Peyer's patch (tissue), 4 donors: ENCODE data around the gene WASHC2A.

ENCODE experiments used
- POLR2A ChIP-seq, 2 donors: fragments of 450-650 bp; IDR thresholded peaks; one replicate each; pipeline ENCODE4 v1.5.1; 2017; ENCODE audit warnings: antibody characterized with exemption in 2 of 2, mild to moderate bottlenecking in 2 of 2, moderate library complexity in 2 of 2
- TF ChIP-seq, protein P1 (sequence below), 6 experiments: fragments of 450-650 bp in 4 of 6; fragments of 200-600 bp in 2 of 6; sonication (generic) in 1 of 6; IDR thresholded peaks; one replicate each; pipeline ENCODE4 v1.5.1; 2017 to 2019; ENCODE audit warnings: antibody characterized with exemption in 6 of 6, mild to moderate bottlenecking in 3 of 6, moderate library complexity in 1 of 6

DNA sequence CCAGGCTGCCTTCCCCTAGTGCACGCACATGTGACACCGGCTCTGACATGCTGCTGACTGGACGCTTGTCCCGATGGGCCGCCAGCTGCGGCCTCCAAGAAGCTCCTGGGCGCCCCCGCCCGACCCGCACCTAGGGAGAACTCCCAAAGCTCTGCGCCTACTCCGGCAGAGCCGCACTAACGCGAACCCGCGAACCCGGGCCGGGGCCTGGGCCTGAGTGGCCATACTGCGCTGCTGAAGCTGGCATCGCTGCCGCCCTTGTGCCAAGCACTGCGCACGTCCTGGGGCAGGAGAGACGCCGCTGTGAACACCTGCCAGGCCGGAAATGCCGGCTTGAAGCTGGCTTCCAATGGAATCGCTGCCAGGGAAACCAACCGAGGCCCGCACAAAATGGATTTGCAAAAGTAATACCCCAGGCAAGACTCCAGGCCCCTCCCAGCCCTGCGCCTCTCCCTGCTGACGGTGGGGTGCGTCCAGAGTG is 85.1 kb downstream of the WASHC2A start:
- TF ChIP-seq POLR2A (IDR thresholded peaks at IDR 0.05), result no peak
- TF ChIP-seq, protein P1, sequence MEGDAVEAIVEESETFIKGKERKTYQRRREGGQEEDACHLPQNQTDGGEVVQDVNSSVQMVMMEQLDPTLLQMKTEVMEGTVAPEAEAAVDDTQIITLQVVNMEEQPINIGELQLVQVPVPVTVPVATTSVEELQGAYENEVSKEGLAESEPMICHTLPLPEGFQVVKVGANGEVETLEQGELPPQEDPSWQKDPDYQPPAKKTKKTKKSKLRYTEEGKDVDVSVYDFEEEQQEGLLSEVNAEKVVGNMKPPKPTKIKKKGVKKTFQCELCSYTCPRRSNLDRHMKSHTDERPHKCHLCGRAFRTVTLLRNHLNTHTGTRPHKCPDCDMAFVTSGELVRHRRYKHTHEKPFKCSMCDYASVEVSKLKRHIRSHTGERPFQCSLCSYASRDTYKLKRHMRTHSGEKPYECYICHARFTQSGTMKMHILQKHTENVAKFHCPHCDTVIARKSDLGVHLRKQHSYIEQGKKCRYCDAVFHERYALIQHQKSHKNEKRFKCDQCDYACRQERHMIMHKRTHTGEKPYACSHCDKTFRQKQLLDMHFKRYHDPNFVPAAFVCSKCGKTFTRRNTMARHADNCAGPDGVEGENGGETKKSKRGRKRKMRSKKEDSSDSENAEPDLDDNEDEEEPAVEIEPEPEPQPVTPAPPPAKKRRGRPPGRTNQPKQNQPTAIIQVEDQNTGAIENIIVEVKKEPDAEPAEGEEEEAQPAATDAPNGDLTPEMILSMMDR (IDR thresholded peaks at IDR 0.05), result no peak
